H54 (cell line): Measurements from ENCODE around the gene COMMD1.
"Not testable (repeated sequence)": the region's sequence is repeated elsewhere in the genome, so short reads cannot be mapped to it uniquely, and the experiment has no call there.

Experiments
- DNase-seq: peaks from one replicate; pipeline ENCODE4 v3.0.0; 2011; ENCODE audit warnings: low spot score, mixed read lengths; ENCODE audit not compliant: insufficient read length
- FAIRE-seq: peaks from 3 replicates; lab custom pipeline; 2011; peaks lifted over from hg19 to GRCh38; lab: Jason Lieb, UNC
- POLR2A ChIP-seq: IDR thresholded peaks from 2 replicates; pipeline ENCODE4 v1.6.1; 2011; ENCODE audit warnings: low read depth, mild to moderate bottlenecking, low read length

The COMMD1 gene

GRCh38 chr2:62114564-62114963 lies 209.1 kb downstream of the COMMD1 start:
- no peak for TF ChIP-seq POLR2A
- DNase-seq, result no peak
- no peak for FAIRE-seq

- no peak for DNase-seq
- no peak for FAIRE-seq
- no peak for TF ChIP-seq POLR2A
These were observed 211.5 kb downstream of the COMMD1 start for GRCh38 chr2:62116983-62117382.

- DNase-seq, result no peak
- FAIRE-seq, result no peak
- TF ChIP-seq POLR2A, result no peak
These were observed 212.7 kb downstream of the COMMD1 start for GRCh38 chr2:62118160-62118559.

GRCh38 chr2:62119311-62119974 lies 214.0 kb downstream of the COMMD1 start:
- FAIRE-seq (no peak), DNase-seq (no peak)
- no peak for TF ChIP-seq POLR2A

- DNase-seq, FAIRE-seq: not testable (repeated sequence)
These were observed 220.8 kb downstream of the COMMD1 start for GRCh38 chr2:62126239-62126638.

GRCh38 chr2:62133320-62133823 lies 227.9 kb downstream of the COMMD1 start:
- no peak for DNase-seq
- no peak for FAIRE-seq
- no peak for TF ChIP-seq POLR2A

- DNase-seq (no peak), FAIRE-seq (no peak)
- no peak for TF ChIP-seq POLR2A
These were observed 231.7 kb downstream of the COMMD1 start for GRCh38 chr2:62136956-62137830.

GRCh38 chr2:62140426-62141141 lies 235.1 kb downstream of the COMMD1 start:
- no peak for TF ChIP-seq POLR2A
- no peak for DNase-seq
- no peak for FAIRE-seq

GRCh38 chr2:62141142-62141740 lies 235.8 kb downstream of the COMMD1 start:
- TF ChIP-seq POLR2A, result no peak
- FAIRE-seq, result no peak

GRCh38 chr2:62142054-62142453 lies 236.6 kb downstream of the COMMD1 start:
- DNase-seq, result no peak
- TF ChIP-seq POLR2A, result no peak
- FAIRE-seq, result no peak

More at GRCh38 chr2:62141142-62141740, 235.8 kb downstream of the COMMD1 start:
- no peak for DNase-seq

GRCh38 chr2:62143696-62144095 lies 238.2 kb downstream of the COMMD1 start:
- FAIRE-seq, result no peak

GRCh38 chr2:62144689-62145477 lies 239.4 kb downstream of the COMMD1 start:
- no peak for TF ChIP-seq POLR2A
- DNase-seq (no peak), FAIRE-seq (no peak)

More at GRCh38 chr2:62143696-62144095, 238.2 kb downstream of the COMMD1 start:
- no peak for DNase-seq
- no peak for TF ChIP-seq POLR2A
